H1 (cell line): Measurements from ENCODE around the gene POLA2. TPM values are rescaled to one million over a fixed set of nuclear protein-coding genes. Genes with fewer than 3 reads are reported as not detected.

ENCODE experiments used
- CTCF ChIA-PET: fragments of 300-600 bp; sonication (Branson Sonifier 250); formaldehyde crosslinking; loops from one replicate; lab custom pipeline; 2021; ENCODE audit not compliant: partially characterized antibody; lab: Charles Lee
- POLR2A ChIA-PET: fragments of 300-600 bp; sonication (Branson Sonifier 250); formaldehyde crosslinking; loops from one replicate; lab custom pipeline; 2021; ENCODE audit warnings: inconsistent platforms; ENCODE audit not compliant: partially characterized antibody; lab: Charles Lee
- DNase-seq, 2 experiments: peaks; one replicate each; pipeline versions ENCODE4 v3.0.0 to v3.0.0-alpha.2; 2010 to 2022; ENCODE audit warnings: low spot score in 2 of 2, low read depth in 1 of 2, mixed read lengths in 1 of 2
- FAIRE-seq: peaks from 2 replicates; lab custom pipeline; 2011; peaks lifted over from hg19 to GRCh38; lab: Jason Lieb, UNC
- H2AFZ ChIP-seq: 2 replicates; pipeline ENCODE4 v1.8.1; 2012; ENCODE audit warnings: low read length, inconsistent platforms
- H2AK5ac ChIP-seq: 2 replicates; pipeline ENCODE4 v1.6.1; 2013; ENCODE audit warnings: low read depth, low read length
- H2BK120ac ChIP-seq: replicated peaks from 2 replicates; pipeline ENCODE3; 2013; ENCODE audit warnings: low read depth, low read length, inconsistent platforms
- H2BK12ac ChIP-seq: 2 replicates; pipeline ENCODE4 v1.6.1; 2013; ENCODE audit warnings: low read depth, low read length
- H2BK15ac ChIP-seq: 2 replicates; pipeline ENCODE4 v1.6.1; 2013; ENCODE audit warnings: low read length
- H2BK20ac ChIP-seq: 2 replicates; pipeline ENCODE4 v1.6.1; 2013; ENCODE audit warnings: low read length
- H2BK5ac ChIP-seq: 2 replicates; pipeline ENCODE4 v1.6.1; 2013; ENCODE audit warnings: low read depth, low read length
- H3K14ac ChIP-seq: 2 replicates; pipeline ENCODE4 v1.6.1; 2013; ENCODE audit warnings: inconsistent platforms; ENCODE audit not compliant: insufficient read length
- H3K18ac ChIP-seq: 2 replicates; pipeline ENCODE4 v1.6.1; 2013; ENCODE audit warnings: low read length; ENCODE audit errors: extremely low read depth
- H3K23ac ChIP-seq: 2 replicates; pipeline ENCODE4 v1.6.1; 2013; ENCODE audit warnings: inconsistent platforms; ENCODE audit not compliant: insufficient read length
- H3K23me2 ChIP-seq: 2 replicates; pipeline ENCODE4 v1.6.1; 2013; ENCODE audit warnings: low read depth, low read length
- H3K27ac ChIP-seq: 2 replicates; pipeline ENCODE4 v1.6.1; 2011; ENCODE audit warnings: low read depth, low read length, inconsistent platforms
- H3K27me3 ChIP-seq, 4 experiments: replicated peaks in 1 of 4; 1 replicate in 1 of 4; 2 replicates in 3 of 4; pipeline versions ENCODE4 v1.6.1 to v1.8.1; 2011 to 2013; ENCODE audit warnings: low read length in 3 of 4, mild to moderate bottlenecking in 3 of 4, inconsistent platforms in 2 of 4, mixed read lengths in 2 of 4, moderate library complexity in 1 of 4; ENCODE audit not compliant: control insufficient read depth in 3 of 4, insufficient read depth in 3 of 4; ENCODE audit errors: extremely low read depth in 1 of 4
- H3K36me3 ChIP-seq, 4 experiments: 2 replicates each; pipeline versions ENCODE4 v1.6.1 to v1.8.1; 2011 to 2013; ENCODE audit warnings: mild to moderate bottlenecking in 4 of 4, low read length in 3 of 4, moderate library complexity in 2 of 4, control low read depth in 1 of 4, inconsistent platforms in 1 of 4; ENCODE audit not compliant: insufficient read depth in 4 of 4, control insufficient read depth in 2 of 4
- H3K4ac ChIP-seq: replicated peaks from 2 replicates; pipeline ENCODE3; 2013; ENCODE audit warnings: low read length, low read depth, mixed read lengths, inconsistent platforms; ENCODE audit not compliant: insufficient read length
- H3K4me1 ChIP-seq, 4 experiments: replicated peaks in 1 of 4; 1 replicate in 1 of 4; 2 replicates in 3 of 4; pipeline versions ENCODE4 v1.6.1 to v1.8.1; 2011 to 2013; ENCODE audit warnings: low read length in 3 of 4, inconsistent platforms in 2 of 4, mixed read lengths in 1 of 4; ENCODE audit not compliant: insufficient read depth in 4 of 4, control insufficient read depth in 3 of 4
- H3K4me2 ChIP-seq, 2 experiments: 2 replicates each; pipeline versions ENCODE4 v1.6.1 to v1.8.1; 2011 to 2013; ENCODE audit warnings: low read depth in 2 of 2, low read length in 2 of 2, control low read depth in 1 of 2, inconsistent platforms in 1 of 2, mild to moderate bottlenecking in 1 of 2; ENCODE audit not compliant: insufficient read depth in 1 of 2
- H3K4me3 ChIP-seq, 4 experiments: fragments of 200-600, 300-600 bp in 1 of 4; sonication (generic), shearing (Covaris generic), sonication (Bioruptor Twin) in 1 of 4; 2 replicates each; pipeline versions ENCODE4 v1.5.1 to v1.8.1; 2011 to 2016; ENCODE audit warnings: low read length in 4 of 4, low read depth in 3 of 4, control low read depth in 2 of 4, inconsistent platforms in 2 of 4, mild to moderate bottlenecking in 2 of 4, mixed read lengths in 1 of 4, moderate library complexity in 1 of 4; ENCODE audit not compliant: insufficient read depth in 2 of 4; ENCODE audit errors: extremely low read depth in 1 of 4
- H3K56ac ChIP-seq: replicated peaks from 2 replicates; pipeline ENCODE3; 2013; ENCODE audit warnings: low read depth, mild to moderate bottlenecking, mixed read lengths, low read length, inconsistent platforms; ENCODE audit not compliant: insufficient read length
- H3K79me1 ChIP-seq: 2 replicates; pipeline ENCODE4 v1.6.1; 2013; ENCODE audit warnings: low read depth, low read length, control low read depth
- H3K79me2 ChIP-seq, 2 experiments: 2 replicates each; pipeline versions ENCODE4 v1.6.1 to v1.8.1; 2012 to 2013; ENCODE audit warnings: low read length in 2 of 2, mild to moderate bottlenecking in 2 of 2, inconsistent platforms in 1 of 2; ENCODE audit not compliant: insufficient read depth in 2 of 2, control insufficient read depth in 1 of 2
- H3K9ac ChIP-seq, 4 experiments: replicated peaks in 1 of 4; 1 replicate in 1 of 4; 2 replicates in 3 of 4; pipeline versions ENCODE4 v1.6.1 to v1.8.1; 2011 to 2013; ENCODE audit warnings: low read depth in 3 of 4, low read length in 3 of 4, control low read depth in 2 of 4, mild to moderate bottlenecking in 2 of 4, moderate library complexity in 2 of 4, inconsistent platforms in 1 of 4; ENCODE audit errors: extremely low read depth in 1 of 4
- H3K9me3 ChIP-seq, 2 experiments: 2 replicates each; pipeline versions ENCODE4 v1.6.1 to v1.8.1; 2012 to 2013; ENCODE audit warnings: mild to moderate bottlenecking in 2 of 2, moderate library complexity in 2 of 2, control low read depth in 1 of 2, inconsistent platforms in 1 of 2, low read depth in 1 of 2, low read length in 1 of 2, mixed read lengths in 1 of 2; ENCODE audit not compliant: insufficient read depth in 2 of 2
- H4K20me1 ChIP-seq, 2 experiments: replicated peaks in 1 of 2; 2 replicates each; pipeline versions ENCODE3 to v1.8.1; 2011 to 2013; ENCODE audit warnings: inconsistent platforms in 2 of 2, low read length in 2 of 2, mild to moderate bottlenecking in 1 of 2; ENCODE audit not compliant: insufficient read depth in 2 of 2, control insufficient read depth in 1 of 2
- H4K5ac ChIP-seq: 2 replicates; pipeline ENCODE4 v1.6.1; 2013; ENCODE audit warnings: low read length, low read depth, mixed read lengths, inconsistent platforms; ENCODE audit not compliant: insufficient read length
- H4K8ac ChIP-seq: 2 replicates; pipeline ENCODE4 v1.8.0; 2013; ENCODE audit warnings: mild to moderate bottlenecking, moderate library complexity, low read length, inconsistent platforms; ENCODE audit not compliant: insufficient read depth; ENCODE audit errors: extremely low read depth
- H4K91ac ChIP-seq: replicated peaks from 2 replicates; pipeline ENCODE3; 2013; ENCODE audit warnings: low read length, mixed read lengths, inconsistent platforms; ENCODE audit not compliant: insufficient read length
- PHF8 ChIP-seq: fragments of 200-600 bp; sonication (generic); conservative IDR thresholded peaks from 2 replicates; pipeline ENCODE4 v1.7.1; 2012; ENCODE audit warnings: low read depth, mild to moderate bottlenecking, inconsistent platforms, low read length, moderate library complexity
- RAD21 ChIP-seq, 2 experiments: IDR thresholded peaks in 1 of 2; conservative IDR thresholded peaks in 1 of 2; 2 replicates each; pipeline ENCODE4 v1.6.1; 2011; ENCODE audit warnings: low read depth in 2 of 2, low read length in 2 of 2, improper control_type of control experiment in 1 of 2, inconsistent platforms in 1 of 2, mild to moderate bottlenecking in 1 of 2, moderate library complexity in 1 of 2
- WGBS, 2 experiments: shearing (Covaris generic) in 1 of 2; methylation state at CpG; one replicate each; pipeline versions ENCODE4 v1.1.6 to v1.1.7; 2013 to 2015; ENCODE audit warnings: low lambda C conversion rate in 2 of 2, mixed read lengths in 2 of 2, inconsistent platforms in 1 of 2, low coverage in 1 of 2, missing lambda C conversion rate in 1 of 2; ENCODE audit not compliant: insufficient replicate concordance in 2 of 2, insufficient coverage in 1 of 2, insufficient read length in 1 of 2; ENCODE audit errors: extremely low coverage in 1 of 2, missing lambda C conversion rate in 1 of 2; 5-methylcytosine and 5-hydroxymethylcytosine counted together
- polyA plus RNA-seq, 7 experiments: library from polyadenylated mRNA; depleted of rRNA in 3 of 7; stranded (reverse) in 5 of 7; unstranded in 2 of 7; fragments of >200 nt in 5 of 7; fragments of 200-250 nt in 2 of 7; gene quantifications; 1 replicate in 5 of 7; 2 replicates in 1 of 7; 4 replicates in 1 of 7; pipeline versions ENCODE4 v1.2.1 to v1.2.3, GENCODE V29; 2011 to 2013; ENCODE audit warnings: missing spikeins in 2 of 7, mixed read lengths in 2 of 7
- total RNA-seq: library from RNA; stranded (reverse); fragmentation: NEBNext Ultra II Directional; extraction: Animal tissue kit (Norgen Biotek cat#: 25700); gene quantifications from 2 replicates; pipeline ENCODE4 v1.2.1, GENCODE V29; 2021
- TF ChIP-seq, protein P1 (sequence below): IDR thresholded peaks from 2 replicates; pipeline ENCODE4 v1.6.1; 2011; ENCODE audit warnings: low read depth, mild to moderate bottlenecking, low read length; ENCODE audit not compliant: insufficient read depth

Gene POLA2
- total and polyA plus RNA-seq, 2 of the 8 experiments (the other 6 are each of a cell fraction or from before 2014, with no cell fraction given) = 31.2 to 55.9 TPM

DNA sequence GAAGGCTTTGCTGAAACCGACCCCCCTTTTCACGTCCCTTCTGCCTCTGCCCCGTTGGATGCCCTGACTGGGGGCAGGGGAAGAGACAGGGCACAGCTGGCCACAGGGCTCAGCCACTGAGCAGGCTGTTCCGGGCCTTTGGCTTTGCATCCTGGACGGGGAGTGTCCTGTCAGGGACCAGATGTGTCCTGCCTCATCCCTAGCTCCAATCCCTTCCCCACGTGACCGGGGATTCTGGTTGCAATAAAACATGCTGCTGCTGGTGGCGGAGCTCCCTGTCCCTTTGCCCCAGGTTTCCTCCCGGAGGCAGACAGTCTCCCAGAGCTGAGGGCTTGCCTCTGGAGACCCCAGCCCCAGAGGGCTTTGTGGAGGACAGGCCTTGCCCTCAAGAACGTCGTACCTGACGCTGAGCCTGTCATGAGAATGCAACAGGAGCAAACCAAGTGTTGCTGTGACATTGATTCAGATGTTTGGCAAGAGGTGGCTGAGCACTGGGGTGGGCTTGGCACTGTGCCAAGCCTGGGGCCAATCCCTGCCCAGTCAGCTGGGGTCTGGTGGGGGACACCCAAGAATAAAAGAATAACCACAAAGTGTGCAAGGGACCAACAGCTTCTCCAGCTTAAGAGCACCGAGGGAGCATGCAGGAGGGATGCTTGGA lies 60.2 kb downstream of the POLA2 start:
- Histone ChIP-seq H4K91ac (no peak overlapping the region), H3K79me2 (peaks cover 0 to 16% of the 10 kb centered on the region in 2 experiments; a peak in 2 of 4 replicates), H3K14ac (no peak overlapping the region), H3K18ac (no peak overlapping the region), H2BK12ac (no peak overlapping the region), H3K4ac (no peak overlapping the region), H2BK20ac (no peak overlapping the region), H2AFZ (no peak overlapping the region), H2BK120ac (no peak overlapping the region), H3K27ac (no peak overlapping the region), H3K79me1 (peaks cover 12% of the 10 kb centered on the region), H3K23ac (no peak overlapping the region), H3K4me3 (no peak overlapping the region), H3K9me3 (no peaks in the 10 kb centered on the region), H3K36me3 (peaks cover 0 to 17% (median 7%) of the 10 kb centered on the region in 4 experiments; a peak in 7 of 8 replicates), H3K4me1 (peaks cover 0 to 5% (median 2%) of the 10 kb centered on the region in 4 experiments; a peak in 3 of 7 replicates), H3K9ac (no peak overlapping the region), H3K23me2 (no peaks in the 10 kb centered on the region), H4K20me1 (peaks cover 9 to 16% of the 10 kb centered on the region in 2 experiments), H3K27me3 (no peaks in the 10 kb centered on the region), H2AK5ac (no peak overlapping the region), H2BK15ac (no peak overlapping the region), H4K5ac (no peak overlapping the region), H2BK5ac (no peak overlapping the region), H4K8ac (no peak overlapping the region), H3K56ac (no peak overlapping the region), H3K4me2 (no peak overlapping the region)
- DNase-seq = no peak
- CTCF ChIA-PET = interaction anchor here (0.9 to 52.8 kb wide), 4 partner anchors 10 to 96 kb away, joined by 4 to 1179 read pairs (median 112); partner anchors contain the start of gene DPF2
- FAIRE-seq = no peak
- POLR2A ChIA-PET = interaction anchor here (1.2 to 20.9 kb wide), 4 partner anchors 9 to 26 kb away, joined by 3 to 208 read pairs (median 16); partner anchors contain the start of genes CDC42EP2 and DPF2
- WGBS, 2 experiments = 88% methylated on average over 12 of the region's 13 CpGs; no CpG with 5 or more reads in 1 of the 2 experiments
- TF ChIP-seq, protein P1, sequence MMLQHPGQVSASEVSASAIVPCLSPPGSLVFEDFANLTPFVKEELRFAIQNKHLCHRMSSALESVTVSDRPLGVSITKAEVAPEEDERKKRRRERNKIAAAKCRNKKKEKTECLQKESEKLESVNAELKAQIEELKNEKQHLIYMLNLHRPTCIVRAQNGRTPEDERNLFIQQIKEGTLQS = no peak
- TF ChIP-seq RAD21 (IDR thresholded peaks at IDR 0.05 in 1 of 2, conservative IDR thresholded peaks at IDR 0.05 in 1 of 2; ENCODE audit: low read depth in 2 of 2, low read length in 2 of 2) (no peak), PHF8 (no peak)
